Nephron (organoid): ENCODE data around the gene PVALB.

ENCODE experiments used
- H3K27ac Mint-ChIP-seq, 3 experiments: 2 replicates each; pipeline ENCODE4 v1.8.0; 2020; ENCODE audit warnings: mixed read lengths in 3 of 3, mild to moderate bottlenecking in 2 of 3, moderate library complexity in 1 of 3
- H3K27me3 Mint-ChIP-seq: 2 replicates; pipeline ENCODE4 v1.8.0; 2021; ENCODE audit warnings: low read depth, mild to moderate bottlenecking, moderate library complexity, mixed read lengths
- H3K36me3 Mint-ChIP-seq: 2 replicates; pipeline ENCODE4 v1.8.0; 2020; ENCODE audit warnings: low read depth, mixed read lengths
- H3K4me1 Mint-ChIP-seq: 2 replicates; pipeline ENCODE4 v1.8.0; 2020; ENCODE audit warnings: mixed read lengths
- H3K4me3 Mint-ChIP-seq, 3 experiments: 2 replicates each; pipeline ENCODE4 v1.8.0; 2020; ENCODE audit warnings: mild to moderate bottlenecking in 3 of 3, mixed read lengths in 3 of 3, moderate library complexity in 2 of 3
- H3K9me3 Mint-ChIP-seq: 2 replicates; pipeline ENCODE4 v1.8.0; 2020; ENCODE audit warnings: mixed read lengths
- CTCF ChIP-seq, 3 experiments: fragments of 200-600 bp; sonication (generic); IDR thresholded peaks; one replicate each; pipeline ENCODE4 v1.5.0; 2021; ENCODE audit warnings: antibody characterized with exemption in 3 of 3; ENCODE audit not compliant: unreplicated experiment in 3 of 3

PVALB gene

DNA sequence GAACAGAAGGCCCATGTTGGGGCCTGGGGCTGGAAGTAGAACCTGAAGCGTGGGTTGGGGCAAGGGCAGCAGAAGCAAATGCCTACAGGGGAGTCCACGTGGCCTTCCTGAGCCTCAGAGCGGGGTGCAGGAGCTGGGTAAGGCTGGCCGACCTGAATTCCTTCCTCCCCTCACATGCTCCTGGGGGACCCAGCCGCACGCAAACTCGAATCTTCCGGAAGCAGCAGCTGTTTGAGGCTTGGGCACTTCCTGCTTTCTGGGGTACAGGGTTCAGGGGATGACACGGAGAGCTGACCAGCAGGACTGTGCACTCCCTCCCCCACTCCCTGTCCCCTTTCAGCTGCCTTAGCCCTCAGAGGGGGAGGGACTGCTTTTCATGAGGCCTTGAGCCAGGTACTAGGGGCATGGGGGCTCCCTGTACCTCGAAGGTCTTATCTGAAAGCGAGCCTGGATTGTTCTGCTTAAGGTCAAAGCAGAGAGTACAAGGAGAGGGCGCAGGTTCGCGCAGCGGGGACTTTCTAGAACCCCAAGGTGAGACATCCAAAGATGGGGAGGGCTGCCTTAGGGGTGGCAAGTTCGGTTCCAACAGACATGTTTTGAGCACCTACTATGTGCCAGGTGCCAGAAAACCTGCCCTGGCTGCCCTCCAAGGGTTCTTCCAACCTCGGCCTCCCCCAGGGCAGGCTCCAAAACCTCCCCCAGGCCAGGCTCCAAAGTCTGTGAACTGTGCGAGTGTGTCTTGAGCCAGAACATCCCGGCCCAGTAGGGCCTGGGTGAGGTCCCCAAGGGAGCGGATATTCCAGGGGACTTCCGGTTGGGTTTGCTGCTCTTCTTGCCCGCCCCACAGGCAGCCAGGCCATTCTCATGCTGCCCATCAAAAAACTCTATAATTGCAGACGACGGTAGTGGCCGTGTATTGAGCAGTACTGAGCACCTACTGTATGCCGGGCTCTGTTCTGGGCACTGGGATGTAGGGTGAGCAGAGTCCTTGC lies 45.7 kb upstream of the PVALB start:
- Mint-ChIP-seq H3K4me3 (no peak overlapping the region), H3K27me3 (peaks cover 41% of the 10 kb centered on the region), H3K4me1 (no peaks in the 10 kb centered on the region), H3K9me3 (peaks cover 3% of the 10 kb centered on the region), H3K36me3 (no peaks in the 10 kb centered on the region), H3K27ac (no peak overlapping the region)
- no peak for TF ChIP-seq CTCF (IDR thresholded peaks at IDR 0.05; ENCODE audit: unreplicated experiment in 3 of 3)

- Mint-ChIP-seq H3K4me3 (no peak within 1 kb of the TSS), H3K4me1 (peaks cover 6% of the 10 kb centered on the region), H3K27me3 (peaks cover 42% of the 10 kb centered on the region), H3K27ac (no peak within 1 kb of the TSS), H3K9me3 (peaks cover 3% of the 10 kb centered on the region), H3K36me3 (no peaks in the 10 kb centered on the region)
- TF ChIP-seq CTCF (IDR thresholded peaks at IDR 0.05; ENCODE audit: unreplicated experiment in 3 of 3) = no peak
Measured at GRCh38 chr22:36860821-36861659, 44.2 kb upstream of the PVALB start, which contains the start of gene NCF4. NCF4 (plus strand) TSS chr22:36861006; CDS start chr22:36861172, 166 bp downstream.

DNA sequence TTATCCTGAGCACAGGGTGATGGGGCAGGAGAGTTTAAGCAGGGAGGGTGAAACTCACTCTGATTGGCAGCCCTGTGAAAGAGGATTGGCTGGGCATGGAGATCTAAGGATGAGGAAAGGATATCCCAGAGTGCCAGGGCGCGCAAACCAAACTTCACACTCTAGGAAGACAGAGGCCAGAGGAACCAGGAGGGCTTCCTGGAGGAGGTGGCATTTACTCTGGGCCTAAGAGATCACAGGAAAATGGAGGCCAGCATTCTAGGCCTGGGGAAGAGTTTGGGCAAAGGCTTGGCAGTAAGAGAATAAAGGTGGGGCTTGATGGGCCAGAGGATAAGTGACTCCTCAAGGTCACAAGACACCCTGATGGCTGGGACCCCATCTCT lies 43.6 kb upstream of the PVALB start:
- peaks cover 3% of the 10 kb centered on the region for H3K9me3 Mint-ChIP-seq
- TF ChIP-seq CTCF (IDR thresholded peaks at IDR 0.05; ENCODE audit: unreplicated experiment in 3 of 3) = no peak
- H3K4me3 Mint-ChIP-seq = no peak overlapping the region
- peaks cover 37% of the 10 kb centered on the region for H3K27me3 Mint-ChIP-seq
- H3K27ac Mint-ChIP-seq = no peak overlapping the region
- no peaks in the 10 kb centered on the region for H3K36me3 Mint-ChIP-seq
- peaks cover 13% of the 10 kb centered on the region for H3K4me1 Mint-ChIP-seq

GRCh38 chr22:36860017-36860416 lies 43.2 kb upstream of the PVALB start:
- Mint-ChIP-seq H3K9me3 (peaks cover 3% of the 10 kb centered on the region), H3K36me3 (no peaks in the 10 kb centered on the region), H3K27me3 (peaks cover 37% of the 10 kb centered on the region), H3K27ac (no peak overlapping the region), H3K4me3 (no peak overlapping the region), H3K4me1 (peaks cover 14% of the 10 kb centered on the region)
- no peak for TF ChIP-seq CTCF (IDR thresholded peaks at IDR 0.05; ENCODE audit: unreplicated experiment in 3 of 3)

- Mint-ChIP-seq H3K9me3 (no peaks in the 10 kb centered on the region), H3K27ac (no peak overlapping the region), H3K27me3 (peaks cover 37% of the 10 kb centered on the region), H3K4me3 (no peak overlapping the region), H3K36me3 (no peaks in the 10 kb centered on the region), H3K4me1 (peaks cover 21% of the 10 kb centered on the region)
- TF ChIP-seq CTCF (IDR thresholded peaks at IDR 0.05; ENCODE audit: unreplicated experiment in 3 of 3) = no peak
Measured at GRCh38 chr22:36858966-36859365, 42.1 kb upstream of the PVALB start.
